ENCODE measurements around the gene RNU7-1.

Gene RNU7-1

DNA sequence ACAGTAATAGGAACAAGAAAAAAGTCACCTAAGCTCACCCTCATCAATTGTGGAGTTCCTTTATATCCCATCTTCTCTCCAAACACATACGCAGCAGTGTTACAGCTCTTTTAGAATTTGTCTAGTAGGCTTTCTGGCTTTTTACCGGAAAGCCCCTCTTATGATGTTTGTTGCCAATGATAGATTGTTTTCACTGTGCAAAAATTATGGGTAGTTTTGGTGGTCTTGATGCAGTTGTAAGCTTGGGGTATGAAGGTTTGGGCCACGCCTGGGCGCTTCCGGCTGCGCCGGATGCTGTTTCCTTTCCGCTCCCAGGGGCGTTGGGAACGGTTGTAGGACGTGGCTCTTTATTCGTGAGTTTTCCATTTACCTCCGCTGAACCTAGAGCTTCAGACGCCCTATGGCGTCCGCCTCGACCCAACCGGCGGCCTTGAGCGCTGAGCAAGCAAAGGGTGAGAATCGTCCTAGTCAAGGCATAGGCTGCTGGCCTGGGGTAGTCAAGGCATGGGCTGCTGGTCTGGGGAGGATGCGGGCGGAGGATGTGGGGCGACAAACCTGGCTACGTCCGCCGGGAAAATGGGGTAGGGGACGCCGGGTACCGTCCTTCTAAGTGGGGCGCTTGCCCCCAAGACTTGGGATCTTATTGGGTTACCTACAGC lies at the start of gene RNU7-1, which contains the start of gene C12orf57:
RNU7-1 (plus strand) TSS at position 95 of the 659 bp plus-strand sequence.
C12orf57 (plus strand) TSS at position 301 of the 659 bp plus-strand sequence; CDS start at position 401, 100 bp downstream.
- TF ChIP-seq, protein P1, sequence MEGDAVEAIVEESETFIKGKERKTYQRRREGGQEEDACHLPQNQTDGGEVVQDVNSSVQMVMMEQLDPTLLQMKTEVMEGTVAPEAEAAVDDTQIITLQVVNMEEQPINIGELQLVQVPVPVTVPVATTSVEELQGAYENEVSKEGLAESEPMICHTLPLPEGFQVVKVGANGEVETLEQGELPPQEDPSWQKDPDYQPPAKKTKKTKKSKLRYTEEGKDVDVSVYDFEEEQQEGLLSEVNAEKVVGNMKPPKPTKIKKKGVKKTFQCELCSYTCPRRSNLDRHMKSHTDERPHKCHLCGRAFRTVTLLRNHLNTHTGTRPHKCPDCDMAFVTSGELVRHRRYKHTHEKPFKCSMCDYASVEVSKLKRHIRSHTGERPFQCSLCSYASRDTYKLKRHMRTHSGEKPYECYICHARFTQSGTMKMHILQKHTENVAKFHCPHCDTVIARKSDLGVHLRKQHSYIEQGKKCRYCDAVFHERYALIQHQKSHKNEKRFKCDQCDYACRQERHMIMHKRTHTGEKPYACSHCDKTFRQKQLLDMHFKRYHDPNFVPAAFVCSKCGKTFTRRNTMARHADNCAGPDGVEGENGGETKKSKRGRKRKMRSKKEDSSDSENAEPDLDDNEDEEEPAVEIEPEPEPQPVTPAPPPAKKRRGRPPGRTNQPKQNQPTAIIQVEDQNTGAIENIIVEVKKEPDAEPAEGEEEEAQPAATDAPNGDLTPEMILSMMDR (IDR thresholded peaks at IDR 0.05; ENCODE audit: borderline replicate concordance, insufficient read depth, low read depth, low read length): no peak
- peak within 1 kb of the TSS; percentile 87 for H3K4me3 ChIP-seq (ENCODE audit: low read depth, low read length)

DNA sequence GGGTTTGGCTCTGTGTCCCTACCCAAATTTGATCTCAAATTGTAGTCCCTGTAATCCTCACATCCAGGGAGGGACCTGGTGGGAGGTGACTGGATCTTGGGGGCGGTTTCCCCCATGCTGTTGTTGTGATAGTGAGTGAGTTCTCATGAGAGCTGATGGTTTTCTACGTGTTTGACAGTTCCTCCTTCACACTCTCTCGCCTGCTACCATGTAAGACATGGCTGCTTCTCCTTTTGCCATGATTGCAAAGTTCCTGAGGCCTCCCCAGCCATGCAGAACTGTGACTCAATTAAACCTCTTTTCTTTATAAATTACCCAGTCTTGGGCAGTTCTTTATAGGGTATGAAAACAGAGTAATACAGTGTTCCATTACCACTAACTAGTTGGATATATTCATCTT lies 49.3 kb upstream of the RNU7-1 start:
- TF ChIP-seq, protein P1 (IDR thresholded peaks at IDR 0.05; ENCODE audit: borderline replicate concordance, insufficient read depth, low read depth, low read length): no peak
- H3K4me3 ChIP-seq (ENCODE audit: low read depth, low read length): no peak overlapping the region

DNA sequence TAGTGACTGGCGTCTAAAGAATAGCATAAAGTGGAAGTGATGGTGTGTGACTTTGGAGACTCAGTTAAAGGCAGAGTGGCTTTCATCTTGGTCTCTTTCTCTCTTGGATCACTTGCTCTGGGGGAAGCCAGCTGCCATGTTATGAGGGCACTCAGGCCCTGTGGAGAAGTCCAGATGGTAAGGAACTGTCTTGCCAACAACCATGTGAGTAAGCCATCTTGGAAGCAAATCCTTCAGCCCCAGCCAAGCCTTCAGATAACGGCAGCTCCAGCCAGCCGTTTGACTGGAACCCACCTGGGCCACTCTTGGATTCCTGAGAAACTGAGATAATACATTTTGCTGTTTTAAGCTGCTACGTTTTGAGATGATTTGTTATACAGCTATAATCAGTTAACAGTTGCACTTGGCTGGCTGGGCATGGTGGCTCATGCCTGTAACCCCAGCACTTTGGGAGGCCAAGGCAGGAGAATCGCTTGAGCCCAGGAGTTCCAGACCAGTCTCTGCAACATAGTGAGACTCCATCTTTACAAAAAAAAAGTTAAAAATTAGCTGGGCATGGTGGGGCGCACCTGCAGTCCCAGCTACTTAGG lies 46.7 kb upstream of the RNU7-1 start:
- no peak overlapping the region for H3K4me3 ChIP-seq (ENCODE audit: low read depth, low read length)
- TF ChIP-seq, protein P1 (IDR thresholded peaks at IDR 0.05; ENCODE audit: borderline replicate concordance, insufficient read depth, low read depth, low read length): no peak

DNA sequence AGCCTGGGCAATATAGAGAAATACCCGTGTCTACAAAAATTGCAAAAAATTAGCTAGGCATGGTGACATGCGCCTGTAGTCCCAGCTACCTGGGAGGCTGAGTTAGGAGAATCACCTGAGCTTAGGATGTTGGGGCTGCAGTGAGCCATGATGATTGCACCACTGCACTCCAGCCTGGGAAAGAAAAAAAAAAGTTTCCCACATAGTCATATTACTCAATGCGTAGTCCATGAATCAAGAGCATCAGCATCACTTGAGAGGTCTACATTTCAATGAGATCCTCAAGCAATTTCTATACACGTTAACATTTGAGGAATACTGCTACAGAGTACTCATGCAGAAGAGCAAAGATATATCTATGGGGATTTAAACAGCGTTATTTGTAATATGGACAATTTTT lies 44.2 kb upstream of the RNU7-1 start:
- TF ChIP-seq, protein P1 (IDR thresholded peaks at IDR 0.05; ENCODE audit: borderline replicate concordance, insufficient read depth, low read depth, low read length): no peak

DNA sequence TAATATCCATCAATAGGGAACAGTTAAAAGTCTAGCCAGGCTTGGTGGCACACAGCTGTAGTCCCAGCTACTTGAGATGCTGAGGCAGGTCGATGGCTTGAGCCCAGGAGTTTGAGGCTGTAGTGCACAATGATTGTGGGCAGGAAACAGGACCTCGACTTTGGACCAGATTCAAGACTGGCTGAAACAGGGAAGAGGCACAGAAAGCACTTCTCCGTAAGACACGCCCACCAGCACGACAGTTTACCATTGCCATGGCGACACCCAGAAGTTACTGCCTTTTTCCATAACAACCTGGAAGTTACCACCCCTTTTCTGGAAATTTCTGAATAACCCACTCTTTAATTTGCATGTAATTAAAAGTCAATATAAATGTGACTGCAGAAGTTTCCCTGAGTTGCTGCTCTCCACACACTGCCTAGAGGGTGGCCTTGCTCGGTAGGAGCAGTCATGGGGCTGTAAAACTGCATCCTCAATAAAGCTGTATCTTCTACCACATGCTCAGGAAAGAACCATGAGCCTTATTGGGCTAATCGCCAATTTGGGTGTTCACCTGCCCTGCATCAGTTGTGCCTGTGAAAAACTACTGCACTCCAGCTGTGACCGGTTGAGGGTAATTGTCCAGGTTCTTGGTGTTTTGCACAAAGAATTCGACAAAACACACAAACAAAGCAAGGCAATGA lies 43.6 kb upstream of the RNU7-1 start:
- TF ChIP-seq, protein P1 (IDR thresholded peaks at IDR 0.05; ENCODE audit: borderline replicate concordance, insufficient read depth, low read depth, low read length): no peak
- H3K4me3 ChIP-seq (ENCODE audit: low read depth, low read length): no peak overlapping the region

More for the DNA sequence above, 44.2 kb upstream of the RNU7-1 start:
- H3K4me3 ChIP-seq (ENCODE audit: low read depth, low read length): no peak overlapping the region

DNA sequence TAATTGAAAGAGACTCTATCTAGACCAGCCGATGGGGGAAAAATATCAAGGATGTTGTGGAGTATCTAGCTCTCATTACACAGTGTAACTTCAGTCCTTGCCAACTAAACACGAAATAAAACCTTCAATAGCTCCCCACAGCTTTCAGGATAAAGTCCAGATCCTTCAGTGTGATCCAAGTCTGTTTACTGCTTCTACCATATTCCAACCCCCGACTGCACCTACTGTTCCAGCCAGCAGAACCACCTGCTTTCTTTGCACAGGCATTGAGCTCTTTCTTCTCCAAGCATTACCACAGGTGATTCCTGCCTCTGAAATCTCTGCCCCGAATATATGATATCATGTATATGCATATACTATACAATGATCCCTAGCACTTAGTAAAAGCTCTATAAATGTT lies 41.2 kb upstream of the RNU7-1 start:
- TF ChIP-seq, protein P1 (IDR thresholded peaks at IDR 0.05; ENCODE audit: borderline replicate concordance, insufficient read depth, low read depth, low read length): no peak
- H3K4me3 ChIP-seq (ENCODE audit: low read depth, low read length): no peak overlapping the region

Data from GM12875 (cell line).